SKM-1 (cell line): Measurements from ENCODE around the gene SELENON.
A peak's percentile ranks its signal among the peaks of the same experiment; 100 is the strongest.
"Not testable (repeated sequence)": the region's sequence is repeated elsewhere in the genome, so short reads cannot be mapped to it uniquely, and the experiment has no call there.

Experiments
- DNase-seq: peaks from one replicate; lab custom pipeline; 2025; ENCODE audit not compliant: unreplicated experiment; lab: John Stamatoyannopoulos, UW

Gene SELENON

DNA sequence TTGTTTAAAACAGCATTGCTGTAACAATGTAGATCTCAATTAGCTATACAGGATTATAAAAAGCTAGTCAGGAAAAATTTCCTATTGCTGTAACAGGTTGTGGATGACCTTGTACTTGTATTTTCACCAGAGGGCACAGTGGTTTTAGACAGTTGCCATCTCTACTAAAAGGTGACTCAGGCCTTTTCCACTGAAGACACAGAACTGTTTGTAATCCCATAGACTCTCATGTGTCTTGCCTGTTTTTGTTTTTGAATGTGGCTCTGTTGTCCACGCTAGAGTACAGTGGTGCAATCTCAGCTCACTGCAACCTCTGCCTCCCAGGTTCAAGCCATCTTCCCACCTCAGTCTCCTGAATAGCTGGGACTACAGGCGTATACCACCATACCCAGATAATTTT is 25.6 kb downstream of the SELENON start:
- no peak for DNase-seq

DNA sequence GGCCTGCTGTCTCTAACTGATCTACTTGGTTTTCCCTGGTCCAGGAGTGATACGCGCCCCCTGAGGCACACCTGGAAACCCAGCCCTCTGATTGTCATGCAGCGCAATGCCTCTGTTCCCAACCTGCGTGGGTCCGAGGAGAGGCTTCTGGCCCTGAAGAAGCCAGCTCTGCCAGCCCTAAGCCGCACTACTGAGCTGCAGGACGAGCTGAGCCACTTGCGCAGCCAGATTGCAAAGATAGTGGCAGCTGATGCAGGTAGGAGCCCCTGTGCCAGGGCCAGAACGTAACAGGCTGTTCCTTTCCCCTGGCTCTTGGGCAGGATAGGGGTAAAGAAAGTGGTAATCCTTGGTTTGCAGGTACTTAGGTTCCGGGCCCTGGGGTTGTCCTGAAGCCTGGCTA is 26.6 kb downstream of the SELENON start:
- DNase-seq: no peak

DNA sequence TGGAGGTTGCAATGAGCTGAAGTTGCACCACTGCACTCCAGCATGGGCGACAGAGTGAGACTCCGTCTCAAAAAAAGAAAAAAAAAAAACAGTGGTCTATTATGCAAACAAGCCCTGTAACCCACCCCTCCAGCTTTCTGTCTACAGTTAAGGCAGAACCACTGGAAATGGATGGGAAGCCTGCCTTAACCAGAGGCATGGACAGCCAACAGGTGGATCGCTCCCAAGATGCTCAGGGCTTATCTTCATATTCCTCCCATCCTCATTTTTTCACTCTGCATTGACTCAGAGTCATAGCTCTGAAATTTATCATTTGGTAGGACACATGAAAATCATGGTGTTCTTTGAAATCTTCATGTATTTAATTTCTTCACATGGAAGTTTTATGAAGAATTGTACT is 28.5 kb downstream of the SELENON start:
- no peak for DNase-seq

DNA sequence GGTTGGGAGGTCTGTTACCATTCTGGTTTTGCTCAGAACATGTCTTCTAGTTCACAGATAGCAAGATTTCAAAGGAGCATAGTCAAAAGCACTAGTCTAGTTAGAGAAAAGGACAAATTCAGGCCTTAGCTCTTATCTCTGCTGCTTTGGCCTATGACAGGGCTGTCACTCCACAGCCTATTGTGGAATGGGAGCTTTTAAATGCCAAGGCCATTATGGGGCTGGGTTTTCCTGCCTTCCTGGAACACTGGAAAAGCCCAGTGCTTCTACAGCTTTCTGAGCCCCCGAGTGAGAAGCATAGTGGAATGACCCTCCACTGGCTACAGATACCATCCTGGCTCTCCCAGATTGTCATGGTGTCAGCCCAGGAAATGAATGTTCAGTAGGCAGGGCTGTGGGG is 29.1 kb downstream of the SELENON start:
- DNase-seq: no peak

DNA sequence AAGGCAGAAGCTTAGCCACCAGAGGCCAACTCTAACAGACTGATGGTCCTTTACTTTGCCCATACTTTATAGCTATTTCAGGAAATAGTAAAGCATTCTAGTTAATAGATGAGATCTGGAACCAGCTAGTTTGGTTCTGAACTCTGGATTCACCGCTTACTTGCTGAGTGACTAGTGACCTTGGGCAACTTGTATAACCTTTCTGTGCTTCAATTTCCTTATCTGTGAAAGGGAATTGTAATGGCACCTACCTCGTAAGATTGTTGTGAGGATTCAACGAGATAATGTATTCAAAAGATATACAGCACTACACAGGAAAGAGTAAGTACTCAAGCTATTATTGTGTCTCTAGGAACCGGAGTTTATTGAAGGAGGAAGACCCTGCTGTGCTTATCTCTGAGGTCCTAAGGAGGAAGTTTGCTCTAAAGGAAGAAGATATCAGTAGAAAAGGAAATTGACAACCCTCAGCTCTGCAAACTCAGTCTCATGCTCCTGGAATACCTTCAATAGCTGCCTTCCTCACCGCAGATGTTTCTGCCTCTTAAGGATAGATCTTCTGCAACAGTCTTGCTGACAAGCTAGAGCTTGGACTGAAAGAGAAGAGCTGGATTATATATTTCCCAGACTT is 31.7 kb downstream of the SELENON start:
- peak; percentile 20 for DNase-seq

DNA sequence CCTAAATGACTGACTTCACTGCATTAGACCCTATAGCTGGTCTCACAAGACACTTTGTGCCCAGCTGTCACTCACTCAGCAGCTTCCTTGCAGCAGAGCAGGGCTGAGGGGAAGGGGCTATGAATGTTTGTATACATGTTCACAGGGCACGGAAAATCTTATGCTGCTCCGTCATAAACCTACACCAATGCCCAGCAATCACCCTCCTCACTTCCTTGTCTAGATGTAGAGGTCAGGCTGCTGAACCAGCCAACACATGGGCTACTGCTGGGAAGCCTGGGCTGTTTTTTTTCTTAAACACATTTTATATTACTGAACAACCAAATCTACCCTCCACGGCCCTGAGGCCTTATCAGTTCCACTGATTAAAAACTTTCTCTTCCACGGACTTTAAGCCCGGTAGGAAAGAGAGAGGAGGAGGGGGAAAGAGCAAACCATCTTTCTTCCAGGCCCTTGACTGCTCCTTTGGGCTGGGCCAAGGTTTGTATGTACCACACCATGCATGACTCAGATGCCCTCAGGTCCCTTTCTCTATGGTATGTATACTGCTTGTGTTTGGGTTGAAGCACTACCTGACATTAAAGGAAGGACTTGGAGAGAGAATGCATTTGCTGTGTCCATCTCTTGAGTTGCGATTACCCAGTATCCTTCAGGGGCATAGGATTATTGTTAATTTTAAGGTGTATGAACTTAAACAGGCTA is 32.5 kb downstream of the SELENON start:
- DNase-seq: no peak

DNA sequence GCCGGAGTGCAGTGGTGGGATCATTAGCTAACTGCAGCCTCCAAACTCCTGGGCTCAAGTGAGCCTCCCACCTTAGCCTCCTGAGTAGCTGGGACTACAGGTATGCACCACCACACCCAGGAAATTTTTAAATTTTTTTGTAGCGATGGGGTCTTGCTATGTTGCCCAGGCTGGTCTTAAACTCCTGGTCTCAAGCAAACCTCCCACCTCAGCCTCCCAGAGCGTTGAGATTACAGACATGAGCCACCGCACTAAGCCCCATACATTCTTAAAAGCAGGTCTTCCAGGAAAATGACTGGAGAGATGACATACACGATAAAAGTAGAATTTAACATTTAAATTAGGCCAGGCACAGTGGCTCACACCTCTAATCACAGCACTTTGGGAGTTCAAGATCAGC is 33.2 kb downstream of the SELENON start:
- no peak for DNase-seq

DNA sequence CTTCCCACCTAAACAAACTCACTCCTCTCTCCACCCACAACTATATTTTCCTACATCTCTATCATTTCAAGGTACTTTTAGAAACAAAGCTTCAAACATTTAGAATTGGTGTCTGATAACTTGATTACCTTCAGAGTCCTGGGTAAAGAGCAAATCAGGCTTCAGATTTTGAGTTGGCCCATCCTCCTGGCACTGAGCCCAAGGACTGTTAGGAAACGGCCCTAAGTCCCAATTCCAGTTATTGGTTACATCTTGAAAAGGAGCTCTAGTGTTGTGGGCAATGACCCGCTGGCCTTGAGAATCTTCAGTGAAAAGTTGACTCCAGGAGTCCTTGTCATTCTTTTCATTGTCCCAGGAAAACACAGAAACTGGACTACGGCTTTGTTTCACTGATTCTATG is 34.9 kb downstream of the SELENON start:
- DNase-seq: no peak

DNA sequence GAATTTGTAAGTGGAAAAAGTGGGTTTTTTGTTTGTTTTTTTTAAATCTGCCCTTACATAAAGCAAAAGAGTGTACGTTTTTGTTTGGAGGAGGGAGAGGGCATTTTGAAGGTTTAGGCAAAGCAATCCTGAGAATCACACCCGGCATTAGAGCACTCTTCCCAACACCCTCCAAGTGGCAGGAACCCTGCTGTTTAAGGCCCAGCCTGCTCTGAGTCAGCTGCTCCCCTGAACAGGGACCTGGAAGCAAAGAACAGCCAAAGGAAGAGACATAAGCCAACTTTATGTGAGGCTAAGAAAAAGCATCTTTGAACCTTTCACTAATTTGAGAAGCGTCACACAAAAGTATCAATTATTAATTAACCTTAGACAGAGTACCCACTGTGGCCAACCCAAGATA is 36.7 kb downstream of the SELENON start:
- no peak for DNase-seq

DNA sequence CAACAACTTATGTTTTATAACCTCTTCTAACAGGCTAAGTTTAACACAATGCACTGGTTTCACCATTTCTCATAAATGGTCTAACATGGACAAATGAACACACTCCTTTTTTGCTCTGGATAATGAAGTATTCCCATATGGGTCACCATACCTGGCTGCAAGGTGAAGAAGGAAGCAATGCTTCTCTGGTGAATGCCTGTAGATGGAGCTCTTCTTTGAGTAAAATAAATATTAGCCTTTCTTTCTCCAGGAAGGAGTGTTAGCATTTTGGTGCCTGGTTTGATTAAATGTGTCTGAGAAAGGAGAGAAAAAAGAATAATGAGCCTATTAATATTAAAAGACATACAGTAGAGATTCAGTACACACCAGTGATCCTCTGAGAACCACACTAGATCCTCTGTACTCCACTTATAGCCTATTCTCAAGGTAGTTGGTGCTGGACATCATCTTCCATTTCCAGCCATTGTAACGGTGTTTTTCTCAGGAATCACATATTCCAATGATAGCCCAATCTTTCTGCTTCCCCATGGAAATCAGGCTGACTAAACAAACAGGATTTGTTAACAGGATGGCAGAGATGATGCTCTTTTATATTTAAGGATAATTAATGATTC is 37.4 kb downstream of the SELENON start:
- DNase-seq: no peak

DNA sequence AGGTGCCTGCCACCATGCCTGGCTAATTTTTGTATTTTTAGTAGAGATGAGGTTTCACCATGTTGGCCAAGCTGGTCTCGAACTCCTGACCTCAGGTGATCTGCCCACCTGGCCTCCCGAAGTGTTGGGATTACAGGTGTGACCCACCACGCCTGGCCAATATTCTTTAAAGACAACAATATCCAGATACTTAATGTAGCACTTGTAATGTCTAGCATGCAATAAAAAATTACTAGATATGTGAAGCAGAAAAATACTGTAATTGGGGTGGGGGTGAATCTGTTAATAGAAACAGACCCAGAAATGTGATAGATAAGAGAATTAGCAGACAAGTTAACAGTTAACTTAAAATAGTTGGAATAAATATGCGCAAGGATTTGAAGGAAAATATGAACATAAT is 39.8 kb downstream of the SELENON start:
- not testable (repeated sequence) for DNase-seq

DNA sequence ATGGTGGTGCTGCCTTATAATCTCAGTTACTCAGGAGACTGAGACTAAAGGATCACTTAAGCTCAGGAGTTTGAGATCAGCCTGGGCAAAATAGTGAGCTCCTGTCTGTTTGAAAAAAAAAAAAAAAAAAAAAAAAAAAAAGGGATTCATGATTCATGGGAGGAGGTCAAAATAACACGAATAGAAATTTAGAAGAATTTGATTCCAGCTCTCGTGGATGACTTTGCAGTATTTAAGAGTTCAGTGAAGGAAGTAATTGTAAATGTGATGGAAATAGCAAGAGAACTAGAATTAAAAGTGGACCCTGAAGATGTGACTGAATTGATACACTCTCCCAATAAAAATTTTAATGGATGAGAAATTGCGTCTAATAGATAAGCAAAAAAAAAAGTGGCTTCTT is 43.5 kb downstream of the SELENON start:
- no peak for DNase-seq

DNA sequence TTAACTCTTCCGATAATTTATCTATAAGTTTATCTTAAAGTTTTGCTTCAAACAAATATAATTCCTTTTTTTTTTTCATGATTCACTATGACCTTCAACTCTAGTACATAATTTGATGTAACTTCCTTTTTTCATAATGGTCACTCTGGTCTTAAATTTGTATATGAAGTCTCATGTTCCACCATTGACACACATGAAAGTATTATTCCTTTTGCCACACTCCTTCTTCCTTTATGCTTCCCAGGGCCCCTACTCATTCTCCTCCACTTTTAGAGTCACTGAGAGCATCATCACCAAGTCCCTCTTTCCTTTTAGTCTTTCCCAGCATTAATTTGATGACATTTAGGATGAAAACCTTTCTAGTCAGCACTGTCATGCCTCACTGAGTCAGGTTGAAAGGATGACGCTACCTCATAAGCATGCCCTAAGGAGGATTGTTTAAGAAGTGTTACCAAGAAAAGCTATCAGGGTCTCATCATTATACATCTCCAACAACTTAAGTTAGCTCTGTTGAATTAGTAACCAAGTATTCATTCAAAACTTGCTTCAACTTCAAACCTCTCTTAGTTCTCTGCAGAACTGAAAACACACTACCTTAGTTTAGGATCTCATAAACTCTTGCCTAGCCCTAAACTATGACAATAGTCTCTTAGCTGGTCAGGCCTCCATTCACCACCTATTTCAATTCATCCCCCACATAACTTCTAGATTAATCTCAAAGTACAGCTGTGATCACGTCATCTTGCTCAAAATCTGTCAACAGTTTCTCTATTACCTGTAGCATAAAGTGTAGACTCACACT is 44.7 kb downstream of the SELENON start:
- no peak for DNase-seq

DNA sequence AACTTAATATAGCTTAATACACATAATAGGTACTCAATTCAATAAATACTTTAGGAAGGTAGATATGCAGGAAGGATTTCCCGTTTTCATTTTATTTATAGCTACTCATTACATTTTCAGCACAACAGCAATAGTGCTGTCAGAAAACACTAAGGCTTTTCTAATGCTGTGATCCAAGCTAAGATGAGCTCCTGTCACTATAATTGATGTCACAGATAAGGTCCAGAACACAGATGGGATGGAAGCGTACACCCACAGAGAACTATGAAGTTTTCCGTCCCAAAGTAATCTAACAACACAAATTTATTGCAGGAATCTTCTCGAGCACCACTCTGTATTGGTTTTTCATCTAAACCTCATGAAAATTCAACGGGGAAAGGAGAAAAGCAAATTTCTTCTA is 45.7 kb downstream of the SELENON start:
- DNase-seq: no peak

DNA sequence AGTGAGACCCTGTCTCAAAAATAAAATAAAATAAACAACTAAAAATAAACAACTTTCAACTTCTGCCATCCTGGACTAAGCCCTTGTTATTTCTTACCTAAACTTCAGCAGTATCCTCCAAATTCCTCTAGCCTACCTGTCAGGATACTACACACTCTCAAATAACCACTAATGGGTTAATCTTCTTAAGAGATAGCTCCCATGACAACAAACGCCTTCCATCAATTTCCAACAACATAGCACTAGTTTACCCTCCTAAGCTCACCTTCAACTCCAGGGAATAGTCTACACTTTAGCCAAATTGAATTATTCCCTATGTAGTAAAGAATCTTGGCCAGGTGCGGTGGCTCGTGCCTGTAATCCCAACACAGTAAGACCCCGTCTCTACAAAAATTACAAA is 47.9 kb downstream of the SELENON start:
- no peak for DNase-seq

DNA sequence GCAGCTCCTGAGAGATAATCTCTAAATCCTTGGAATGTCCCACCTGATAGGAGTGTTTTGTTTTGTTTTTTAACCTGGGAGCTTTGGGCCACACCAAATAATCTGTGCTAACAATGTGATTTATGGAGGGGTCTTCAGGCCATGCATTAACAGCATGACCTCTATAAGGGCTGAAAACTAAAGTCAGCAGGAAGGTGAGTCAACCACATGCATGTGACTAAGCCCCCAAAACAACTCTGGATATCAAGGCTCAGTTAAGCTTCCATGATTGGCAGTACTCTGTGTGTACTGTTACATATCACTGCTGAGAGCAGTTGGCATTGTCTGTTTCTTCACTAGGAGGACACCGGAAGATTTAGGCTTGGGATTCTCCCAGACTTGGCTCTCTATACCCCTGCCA is 48.5 kb downstream of the SELENON start:
- no peak for DNase-seq

DNA sequence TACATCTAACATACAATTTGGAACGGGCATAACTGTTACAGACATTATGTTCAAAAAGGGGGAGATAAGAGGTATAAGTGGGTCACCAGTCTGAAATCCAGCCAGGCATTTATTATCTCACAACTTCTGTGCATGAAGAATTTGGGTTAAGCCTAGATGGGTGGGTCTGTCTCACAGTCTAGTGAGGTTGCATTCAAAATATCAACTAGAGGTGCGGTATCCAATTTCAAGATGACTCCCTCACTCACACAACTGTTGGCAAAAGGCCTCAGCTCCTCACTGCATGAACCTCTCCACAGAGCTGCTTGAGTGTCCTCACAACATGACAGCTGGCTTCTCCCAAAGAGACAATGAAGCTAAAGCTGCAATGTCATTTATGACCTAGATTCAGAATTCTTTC is 54.6 kb downstream of the SELENON start:
- no peak for DNase-seq

DNA sequence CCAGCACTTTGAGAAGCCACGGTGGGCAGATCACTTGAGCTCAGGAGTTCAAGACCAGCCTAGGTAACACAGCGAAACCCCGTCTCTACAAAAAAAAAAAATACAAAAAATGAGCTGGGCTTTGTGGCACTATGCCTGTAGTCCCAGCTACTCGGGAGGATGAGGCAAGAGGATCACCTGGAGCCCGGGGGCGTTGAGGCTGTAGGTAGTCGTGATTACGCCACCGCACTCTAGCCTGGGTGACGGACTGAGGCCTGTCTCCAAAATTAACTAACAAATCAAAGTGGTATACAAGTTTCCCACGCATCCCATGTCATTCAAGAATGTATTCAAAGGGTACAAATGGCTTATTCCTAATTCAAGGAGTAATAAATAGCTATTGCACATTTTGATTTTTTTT is 56.9 kb downstream of the SELENON start:
- DNase-seq: no peak

DNA sequence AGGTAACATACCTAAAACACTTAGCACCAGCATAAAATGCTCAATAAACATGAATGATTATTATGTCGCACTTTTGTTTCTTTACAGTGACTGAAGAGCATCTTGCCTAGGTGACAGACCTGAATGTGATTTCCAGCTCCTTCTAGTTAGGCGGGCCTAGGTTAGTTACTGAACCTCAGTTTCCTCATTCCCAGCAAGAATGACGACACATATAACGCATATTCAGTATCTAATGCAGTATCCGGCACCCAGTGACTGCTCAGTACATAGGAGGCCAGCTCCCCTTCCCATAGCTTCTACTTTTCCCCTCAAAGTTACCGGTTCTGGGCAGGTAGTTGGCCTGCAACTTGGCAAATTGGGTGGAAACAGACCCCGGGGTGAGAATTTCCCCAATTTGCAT is 58.5 kb downstream of the SELENON start:
- peak; percentile 35 for DNase-seq

DNA sequence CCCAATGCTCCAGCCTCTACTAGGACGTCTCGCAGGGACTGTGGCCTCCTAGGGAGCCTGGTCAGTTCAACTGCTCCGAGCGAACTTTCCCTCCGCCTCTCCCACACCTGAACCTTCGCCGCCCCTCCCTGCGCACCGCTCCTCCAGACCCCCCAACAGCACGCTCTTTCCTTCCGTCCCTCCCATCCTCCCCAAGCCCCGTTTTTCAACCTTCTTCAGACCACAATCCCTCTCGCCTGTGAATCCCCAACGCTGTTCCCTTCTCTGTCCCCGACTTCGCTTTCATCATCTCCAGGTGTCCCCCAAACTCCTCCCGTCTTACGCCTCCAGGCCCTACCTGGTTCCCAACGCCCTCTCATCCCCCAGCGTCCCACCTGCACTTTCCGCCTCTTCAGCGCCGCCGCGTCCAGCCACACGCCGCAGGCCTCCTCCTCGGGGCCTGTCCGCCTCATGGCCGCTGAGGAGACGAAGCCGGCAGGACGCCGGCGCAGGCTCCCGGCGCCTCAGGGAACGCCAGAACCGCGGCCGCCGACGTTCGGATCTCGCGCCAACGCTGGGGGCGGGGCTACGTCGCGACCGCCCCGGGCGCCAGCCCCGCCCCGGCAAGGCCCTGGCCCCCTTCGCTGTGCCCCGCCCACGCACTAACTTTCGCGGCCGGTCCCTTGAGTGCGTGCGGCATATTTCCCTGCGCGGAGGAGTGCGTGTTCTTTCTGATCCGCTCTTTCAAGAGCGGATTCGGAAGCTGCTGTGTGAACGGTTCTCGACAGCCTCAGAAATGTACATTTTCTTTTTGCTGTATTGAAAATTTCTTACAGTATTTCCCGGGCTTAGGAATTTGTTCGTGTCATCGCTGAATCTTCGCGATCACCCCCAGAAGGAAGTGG is 59.2 kb downstream of the SELENON start, which contains the start of gene AUNIP:
AUNIP (minus strand) TSS at position 552 of the 884 bp plus-strand sequence; CDS start at position 452, 100 bp downstream.
- peak; percentile 73 for DNase-seq
